Spleen (tissue), 11 donors: ENCODE measurements around the gene CCDC87. TPM values are rescaled to one million over a fixed set of nuclear protein-coding genes. Genes with fewer than 3 reads are reported as not detected.

Experiments used
- DNase-seq: peaks from one replicate; pipeline ENCODE4 v3.0.0-alpha.2; 2020
- H3K27ac ChIP-seq, 8 donors: fragments of 200-600 bp; sonication (generic) in 7 of 8; 1 replicate in 4 of 8; 2 replicates in 4 of 8; pipeline versions ENCODE4 v1.5.0 to v1.8.0; 2016 to 2021; ENCODE audit warnings: inconsistent platforms in 4 of 8, mild to moderate bottlenecking in 4 of 8, moderate library complexity in 1 of 8
- H3K27me3 ChIP-seq, 7 donors: fragments of 200-600 bp; sonication (generic) in 6 of 7; replicated peaks in 1 of 7; 1 replicate in 4 of 7; 2 replicates in 3 of 7; pipeline versions ENCODE4 v1.5.0 to v1.8.0; 2016 to 2021; ENCODE audit warnings: inconsistent platforms in 3 of 7, mild to moderate bottlenecking in 1 of 7
- H3K36me3 ChIP-seq, 6 donors: fragments of 200-600 bp; sonication (generic) in 5 of 6; 1 replicate in 4 of 6; 2 replicates in 2 of 6; pipeline versions ENCODE4 v1.5.0 to v1.8.0; 2016 to 2021; ENCODE audit warnings: inconsistent platforms in 2 of 6
- H3K4me1 ChIP-seq, 6 donors: fragments of 200-600 bp; sonication (generic) in 5 of 6; 1 replicate in 3 of 6; 2 replicates in 3 of 6; pipeline versions ENCODE4 v1.5.0 to v1.8.0; 2016 to 2021; ENCODE audit warnings: inconsistent platforms in 3 of 6
- H3K4me3 ChIP-seq, 8 donors: fragments of 200-600 bp; sonication (generic) in 7 of 8; 1 replicate in 4 of 8; 2 replicates in 4 of 8; pipeline versions ENCODE4 v1.5.0 to v1.8.0; 2016 to 2021; ENCODE audit warnings: inconsistent platforms in 4 of 8, mild to moderate bottlenecking in 4 of 8, moderate library complexity in 2 of 8
- H3K9me3 ChIP-seq, 8 donors: fragments of 200-600 bp; sonication (generic) in 7 of 8; 1 replicate in 4 of 8; 2 replicates in 4 of 8; pipeline versions ENCODE4 v1.5.0 to v1.8.0; 2016 to 2021; ENCODE audit warnings: inconsistent platforms in 4 of 8
- POLR2A ChIP-seq, 3 donors: fragments of 450-650 bp; IDR thresholded peaks; one replicate each; pipeline ENCODE4 v1.5.1; 2017; ENCODE audit warnings: antibody characterized with exemption in 3 of 3, mild to moderate bottlenecking in 1 of 3
- POLR2AphosphoS5 ChIP-seq, 3 donors: sonication (generic); formaldehyde crosslinking; IDR thresholded peaks; one replicate each; pipeline ENCODE4 v1.5.1; 2017; ENCODE audit warnings: antibody characterized with exemption in 3 of 3
- WGBS, 5 donors: extraction: QIAGEN DNeasy Blood & Tissue Kit in 3 of 5; methylation state at CpG; one replicate each; pipeline versions ENCODE4 v1.1.5 to v1.1.7; 2013 to 2018; 5-methylcytosine and 5-hydroxymethylcytosine counted together
- intact Hi-C: fragments of 100-400 bp; cut with DNase I; formaldehyde crosslinking; loops from one replicate; pipeline ENCODE4 v1.15.0; 2023; ENCODE audit warnings: low total_unique reads
- polyA plus RNA-seq, 3 donors: library from polyadenylated mRNA; stranded (reverse); fragments of 200-250 nt; gene quantifications; one replicate each; pipeline ENCODE4 v1.2.1, GENCODE V29; 2013
- total RNA-seq, 7 donors: library from RNA; depleted of rRNA in 3 of 7; stranded (reverse); fragments of >200 nt in 3 of 7; fragmentation: NEBNext Ultra II Directional in 4 of 7; extraction: Animal tissue kit (Norgen Biotek cat#: 25700) in 4 of 7; gene quantifications; one replicate each; pipeline versions ENCODE4 v1.1.0 to v1.2.1, GENCODE V29; 2016 to 2021
- TF ChIP-seq, protein P1 (sequence below), 11 experiments: fragments of 200-600 bp in 7 of 11; fragments of 450-650 bp in 4 of 11; sonication (generic) in 4 of 11; IDR thresholded peaks in 8 of 11; conservative IDR thresholded peaks in 3 of 11; 1 replicate in 7 of 11; 2 replicates in 4 of 11; pipeline versions ENCODE4 v1.4.0 to v1.8.0; 2016 to 2021; ENCODE audit warnings: antibody characterized with exemption in 11 of 11, inconsistent platforms in 4 of 11, mild to moderate bottlenecking in 1 of 11
- donor health status: healthy with polysubstance abuse.
- donor health status: DM: no; HTN: no; CAD: no; lungs with moderate emphysema.
- donor health status: DM: no; HTN: no; CAD: no.
- donor health status: Bipolar disorder and iron deficiency.
- donor health status: healthy.
- donor health status: DM: no; HTN: no; CAD: no.
- donor health status: DM: yes; HTN: yes; CAD: no.

The CCDC87 gene
- total and polyA plus RNA-seq, 10 donors: 0.04 to 0.79 (median 0.11) TPM; not detected in 2

- WGBS, 5 donors: 0 to 1% (median 0%) methylated on average over 55 to 63 of the region's 63 CpGs
- Histone ChIP-seq H3K4me1 (peaks cover 40 to 87% (median 66%) of the 10 kb centered on the region in 6 donors), H3K9me3 (no peaks in the 10 kb centered on the region), H3K27me3 (no peaks in the 10 kb centered on the region), H3K27ac (peak within 1 kb of the TSS; percentile 70 to 96 (median 92)), H3K36me3 (peaks cover 0 to 66% (median 27%) of the 10 kb centered on the region in 6 donors), H3K4me3 (peak within 1 kb of the TSS; percentile 77 to 94 (median 88))
- peak; percentile 97 for DNase-seq
- TF ChIP-seq, protein P1, sequence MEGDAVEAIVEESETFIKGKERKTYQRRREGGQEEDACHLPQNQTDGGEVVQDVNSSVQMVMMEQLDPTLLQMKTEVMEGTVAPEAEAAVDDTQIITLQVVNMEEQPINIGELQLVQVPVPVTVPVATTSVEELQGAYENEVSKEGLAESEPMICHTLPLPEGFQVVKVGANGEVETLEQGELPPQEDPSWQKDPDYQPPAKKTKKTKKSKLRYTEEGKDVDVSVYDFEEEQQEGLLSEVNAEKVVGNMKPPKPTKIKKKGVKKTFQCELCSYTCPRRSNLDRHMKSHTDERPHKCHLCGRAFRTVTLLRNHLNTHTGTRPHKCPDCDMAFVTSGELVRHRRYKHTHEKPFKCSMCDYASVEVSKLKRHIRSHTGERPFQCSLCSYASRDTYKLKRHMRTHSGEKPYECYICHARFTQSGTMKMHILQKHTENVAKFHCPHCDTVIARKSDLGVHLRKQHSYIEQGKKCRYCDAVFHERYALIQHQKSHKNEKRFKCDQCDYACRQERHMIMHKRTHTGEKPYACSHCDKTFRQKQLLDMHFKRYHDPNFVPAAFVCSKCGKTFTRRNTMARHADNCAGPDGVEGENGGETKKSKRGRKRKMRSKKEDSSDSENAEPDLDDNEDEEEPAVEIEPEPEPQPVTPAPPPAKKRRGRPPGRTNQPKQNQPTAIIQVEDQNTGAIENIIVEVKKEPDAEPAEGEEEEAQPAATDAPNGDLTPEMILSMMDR (IDR thresholded peaks at IDR 0.05 in 8 of 11, conservative IDR thresholded peaks at IDR 0.05 in 3 of 11): peak in 4 of 11 experiments; percentile 20 to 49 (median 30)
- peak; percentile 13 to 60 (median 39) for TF ChIP-seq POLR2A (IDR thresholded peaks at IDR 0.05)
- peak; percentile 94 to 97 (median 96) for TF ChIP-seq POLR2AphosphoS5 (IDR thresholded peaks at IDR 0.05)
- intact Hi-C loops: no loop called here
Observed at GRCh38 chr11:66638177-66639065, 45.6 kb upstream of the CCDC87 start, which contains the start of gene RBM4. Gene RBM4, plus strand, starts transcription at chr11:66638703. Its CDS starts 1,009 bp downstream, at chr11:66639712.

- no peaks in the 10 kb centered on the region for H3K9me3 ChIP-seq
- peak overlapping the region in 7 of 8 donors; percentile 85 to 96 (median 92) for H3K27ac ChIP-seq
- no peaks in the 10 kb centered on the region for H3K27me3 ChIP-seq
- peak overlapping the region; percentile 34 to 94 (median 88) for H3K4me3 ChIP-seq
- intact Hi-C loops: no loop called here
- peaks cover 0 to 66% (median 24%) of the 10 kb centered on the region in 6 donors for H3K36me3 ChIP-seq
- WGBS, 5 donors: 54 to 73% (median 54%) methylated on average over 10 to 12 of the region's 12 CpGs
- TF ChIP-seq, protein P1 (IDR thresholded peaks at IDR 0.05 in 8 of 11, conservative IDR thresholded peaks at IDR 0.05 in 3 of 11): peak in 1 of 11 experiments; percentile 8
- TF ChIP-seq POLR2AphosphoS5 (IDR thresholded peaks at IDR 0.05): no peak
- no peak for TF ChIP-seq POLR2A (IDR thresholded peaks at IDR 0.05)
- peaks cover 36 to 87% (median 64%) of the 10 kb centered on the region in 6 donors for H3K4me1 ChIP-seq
- no peak for DNase-seq
Observed at GRCh38 chr11:66637557-66638176, 44.8 kb upstream of the CCDC87 start.

GRCh38 chr11:66636411-66636810 is 43.5 kb upstream of the CCDC87 start:
- H3K27ac ChIP-seq: peak overlapping the region in 1 of 8 donors; percentile 96
- intact Hi-C loops: no loop called here
- no peaks in the 10 kb centered on the region for H3K27me3 ChIP-seq
- H3K36me3 ChIP-seq: peaks cover 0 to 66% (median 18%) of the 10 kb centered on the region in 6 donors
- H3K9me3 ChIP-seq: no peaks in the 10 kb centered on the region
- no peak overlapping the region for H3K4me3 ChIP-seq
- H3K4me1 ChIP-seq: peaks cover 26 to 87% (median 62%) of the 10 kb centered on the region in 6 donors
- no peak for DNase-seq
- 83 to 90% (median 87%) methylated on average over 3 of the region's 3 CpGs for WGBS, 5 donors
- TF ChIP-seq POLR2A (IDR thresholded peaks at IDR 0.05) (no peak), POLR2AphosphoS5 (IDR thresholded peaks at IDR 0.05) (no peak)
- TF ChIP-seq, protein P1 (IDR thresholded peaks at IDR 0.05 in 8 of 11, conservative IDR thresholded peaks at IDR 0.05 in 3 of 11): no peak
